HG03135 (cell line): ENCODE results near the gene AP3D1.
"Not testable (repeated sequence)": the region's sequence is repeated elsewhere in the genome, so short reads cannot be mapped to it uniquely, and the experiment has no call there.

Experiments used
- ATAC-seq: cut with Tn5 transposase; IDR thresholded peaks from one replicate; pipeline ENCODE4 v1.9.1; 2021; ENCODE audit warnings: mild to moderate bottlenecking, moderate library complexity; ENCODE audit not compliant: unreplicated experiment

Gene AP3D1

DNA sequence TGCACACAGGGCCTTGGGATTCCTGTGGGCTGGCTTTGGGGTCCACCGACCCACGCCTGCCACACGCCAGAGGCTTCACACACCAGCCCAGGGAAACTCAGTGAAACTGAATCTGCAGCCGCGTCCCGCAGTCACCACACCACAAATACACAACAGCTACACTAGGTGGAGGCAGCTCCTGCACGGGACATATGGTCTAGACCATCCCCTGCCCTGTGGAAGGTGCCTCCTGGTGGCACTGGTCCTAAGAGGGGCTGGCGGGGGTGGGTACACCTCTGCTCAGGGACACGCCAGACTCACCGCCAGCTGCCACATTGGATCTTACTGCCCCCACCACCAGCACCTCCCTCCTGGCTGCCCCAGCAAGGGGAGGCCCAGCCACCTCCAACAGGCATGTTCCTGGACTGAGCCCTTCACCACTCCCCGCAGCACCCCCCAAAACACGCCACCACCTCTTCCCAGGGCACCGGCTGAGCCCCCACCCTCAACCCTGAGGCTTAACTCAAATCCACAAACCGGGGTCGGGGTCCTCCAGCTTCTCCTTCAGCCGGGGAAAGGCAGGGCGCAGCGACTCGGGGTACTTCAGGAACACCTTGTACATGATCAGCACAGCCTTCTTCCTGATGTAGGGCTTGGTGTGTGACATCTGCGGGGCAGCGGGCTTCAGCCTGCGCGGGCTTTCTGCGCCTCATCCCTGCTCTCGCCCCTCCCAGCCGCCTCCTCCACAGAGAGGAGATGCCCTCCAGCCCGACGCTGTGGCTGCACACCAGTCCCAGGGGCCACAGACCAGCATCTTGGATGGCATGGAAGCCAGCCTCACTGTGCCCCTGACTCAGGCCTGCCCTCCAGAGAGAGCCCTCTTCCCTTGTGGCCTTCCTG is 21.2 kb downstream of the AP3D1 start:
- no peak for ATAC-seq

DNA sequence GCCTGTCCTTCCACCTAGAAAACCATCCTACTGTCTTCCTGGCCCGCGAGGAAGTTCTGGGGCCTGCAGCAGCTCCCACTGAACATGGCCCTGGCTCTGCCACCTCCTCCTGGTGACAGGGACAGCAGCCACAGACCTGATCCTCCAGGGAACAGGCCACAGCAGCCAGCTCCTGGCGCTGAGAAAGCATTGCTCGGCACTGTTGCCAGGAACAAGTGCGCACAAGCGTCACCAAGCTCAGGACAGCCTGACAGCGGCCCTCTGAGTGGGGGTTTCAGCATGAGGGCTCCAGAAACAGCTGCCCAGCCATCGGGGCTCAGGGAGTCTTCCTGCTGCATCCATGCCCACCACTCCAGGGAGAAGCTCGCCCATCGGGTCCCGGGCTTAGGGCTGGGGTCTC is 21.9 kb downstream of the AP3D1 start:
- ATAC-seq = no peak

- no peak for ATAC-seq
Measured at GRCh38 chr19:2129022-2129421, 22.3 kb downstream of the AP3D1 start.

- not testable (repeated sequence) for ATAC-seq
Measured at GRCh38 chr19:2128252-2128651, 23.1 kb downstream of the AP3D1 start.

DNA sequence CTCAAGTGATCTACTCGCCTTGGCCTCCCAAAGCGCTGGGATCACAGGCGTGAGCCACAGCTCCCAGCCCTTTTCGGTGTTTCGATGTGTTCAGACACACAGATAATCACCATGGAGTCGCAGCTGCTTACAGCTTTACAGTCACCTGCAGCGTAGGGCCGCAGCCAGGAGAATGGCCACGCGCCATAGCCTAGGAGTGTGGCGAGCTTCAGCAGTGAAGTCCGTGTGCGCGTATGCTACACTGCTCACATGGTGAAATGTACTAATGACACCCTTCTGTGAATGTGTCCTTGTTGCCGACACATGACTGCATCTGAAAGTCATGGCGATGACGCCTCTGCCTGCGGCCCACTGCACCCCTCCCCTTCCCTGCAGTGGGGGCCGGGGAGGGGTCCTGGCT is 23.6 kb downstream of the AP3D1 start:
- ATAC-seq = no peak

DNA sequence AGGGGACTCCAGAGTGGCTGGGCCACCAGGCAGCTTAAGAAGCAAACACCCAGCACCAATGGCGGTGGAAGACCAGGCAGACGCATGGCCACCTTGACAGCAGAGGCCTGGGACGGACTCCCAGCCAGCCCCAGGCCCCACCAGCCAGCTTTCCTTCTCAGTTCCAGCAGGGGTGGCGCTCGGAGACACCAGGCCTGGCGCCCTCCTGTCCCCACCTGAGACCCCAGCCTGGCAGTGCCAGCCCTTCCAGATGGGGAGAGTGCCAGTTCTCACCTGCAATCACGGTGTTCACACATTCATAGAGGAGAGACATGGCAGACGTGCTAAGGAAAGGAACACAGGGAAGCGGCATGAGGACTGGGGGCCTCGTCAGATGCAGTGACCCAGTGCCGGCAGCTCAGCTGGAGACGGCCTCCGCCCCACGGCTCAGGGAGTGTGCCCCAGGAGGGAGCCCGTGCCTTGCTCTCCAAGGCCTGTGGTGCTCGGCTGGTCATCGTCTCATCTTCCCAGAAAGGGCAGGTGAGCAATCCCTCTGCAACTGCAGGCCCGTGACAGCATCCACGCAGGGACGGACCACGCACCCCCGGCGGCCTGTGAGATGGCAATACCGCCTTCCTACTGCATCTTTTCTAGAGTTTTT is 24.4 kb downstream of the AP3D1 start:
- no peak for ATAC-seq

DNA sequence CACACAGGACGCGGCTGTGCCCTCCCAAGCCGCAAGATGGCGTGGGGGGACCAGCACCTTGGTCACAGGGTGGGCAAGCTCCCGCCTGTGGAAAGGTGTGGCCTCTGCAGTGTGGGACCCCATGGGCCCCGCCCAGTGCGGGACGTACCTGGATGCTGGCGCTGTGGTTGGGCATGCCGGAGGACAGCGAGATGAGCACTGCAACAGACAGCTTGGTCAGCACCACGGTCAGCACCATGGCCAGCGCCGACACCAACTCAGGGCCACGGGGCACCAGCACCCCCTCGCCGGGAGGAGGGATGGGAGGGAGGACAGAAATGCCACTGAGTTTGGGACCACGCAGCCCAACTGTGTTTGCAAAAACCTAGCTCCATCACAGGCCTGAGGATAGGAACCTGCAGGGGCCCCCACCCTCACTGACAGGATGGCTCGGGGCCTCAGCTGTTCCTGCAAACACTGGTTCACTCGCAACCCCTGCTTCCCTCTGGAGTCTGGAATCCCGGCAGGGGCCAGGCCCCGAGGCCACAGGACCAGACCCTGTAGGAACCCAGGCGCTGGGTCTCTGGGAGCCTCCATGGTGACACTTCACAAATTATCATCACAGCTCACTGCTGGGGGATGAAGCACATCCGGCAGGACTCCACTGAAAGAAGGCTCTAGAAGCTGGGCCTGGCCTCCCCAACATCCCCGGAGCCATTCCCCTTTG is 27.5 kb downstream of the AP3D1 start:
- no peak for ATAC-seq

- ATAC-seq = no peak
Measured at GRCh38 chr19:2122982-2123381, 28.4 kb downstream of the AP3D1 start.

DNA sequence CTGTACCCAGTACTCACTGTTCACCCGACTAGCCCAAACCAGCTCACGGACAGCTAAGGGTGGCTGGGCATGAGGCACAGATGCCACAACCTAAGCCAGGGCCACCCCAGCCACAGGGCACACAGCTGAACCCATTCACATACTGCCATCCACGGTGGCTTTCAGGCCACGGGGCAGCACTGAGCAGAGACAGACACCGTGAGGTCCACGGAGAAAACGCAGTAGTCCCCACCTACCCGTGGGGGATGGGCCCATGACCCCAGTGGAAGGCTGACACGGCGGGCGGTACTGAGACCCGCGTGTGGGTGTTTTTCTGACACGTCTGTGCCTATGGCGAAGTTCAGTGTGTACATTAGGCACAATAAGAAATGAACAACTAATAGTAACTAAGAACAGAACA is 29.1 kb downstream of the AP3D1 start:
- ATAC-seq = no peak

DNA sequence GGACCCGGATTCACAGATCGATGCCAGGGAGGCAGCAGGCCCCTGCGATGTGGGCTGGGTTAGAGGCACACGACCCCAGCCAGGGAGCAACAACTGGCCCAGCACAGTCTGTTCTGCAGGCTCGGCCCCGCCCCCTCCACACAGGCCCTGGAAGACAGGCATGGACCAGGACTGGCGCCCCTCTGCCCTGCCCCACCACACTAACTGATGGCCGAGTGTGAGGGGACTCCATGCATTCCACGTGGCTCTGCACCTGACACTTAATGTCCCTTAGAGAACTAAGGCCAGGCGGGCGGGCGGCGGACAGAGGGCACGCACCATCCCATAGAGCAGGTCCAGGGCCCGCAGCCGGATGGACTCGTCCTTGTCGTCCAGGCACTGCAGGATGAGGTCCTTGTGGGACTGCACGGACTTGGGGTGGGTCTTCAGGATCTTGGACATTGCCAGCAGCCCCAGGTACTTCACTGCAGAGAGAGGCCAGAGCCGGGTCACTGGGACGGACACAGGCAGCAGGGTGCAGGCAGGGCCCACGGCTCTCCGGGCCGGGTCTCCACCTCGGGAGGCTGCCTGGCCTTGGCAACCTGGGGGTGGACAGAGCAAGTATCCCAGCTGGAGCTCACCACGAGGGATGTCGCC is 29.8 kb downstream of the AP3D1 start:
- no peak for ATAC-seq

DNA sequence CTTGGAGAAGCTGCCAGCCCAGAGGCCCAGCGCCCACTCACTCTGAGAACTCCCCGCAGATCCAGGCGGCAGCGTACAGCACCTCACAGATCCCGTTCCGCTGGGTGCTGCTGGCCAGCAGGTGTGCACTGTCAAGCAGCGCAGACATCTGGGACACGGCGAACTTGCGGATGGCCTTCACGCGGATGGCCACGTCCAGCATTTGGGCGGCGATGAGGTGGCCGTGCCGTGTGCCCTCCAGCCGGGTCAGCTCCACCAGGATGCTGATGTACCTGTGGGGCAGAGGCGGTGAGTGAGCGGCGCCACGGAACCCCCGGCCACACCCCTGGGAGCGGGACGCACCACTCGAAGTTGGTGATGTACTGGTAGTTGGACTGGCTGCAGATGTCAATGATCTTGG is 30.5 kb downstream of the AP3D1 start:
- ATAC-seq = no peak

- ATAC-seq = no peak
Measured at GRCh38 chr19:2119921-2120785, 31.2 kb downstream of the AP3D1 start.

DNA sequence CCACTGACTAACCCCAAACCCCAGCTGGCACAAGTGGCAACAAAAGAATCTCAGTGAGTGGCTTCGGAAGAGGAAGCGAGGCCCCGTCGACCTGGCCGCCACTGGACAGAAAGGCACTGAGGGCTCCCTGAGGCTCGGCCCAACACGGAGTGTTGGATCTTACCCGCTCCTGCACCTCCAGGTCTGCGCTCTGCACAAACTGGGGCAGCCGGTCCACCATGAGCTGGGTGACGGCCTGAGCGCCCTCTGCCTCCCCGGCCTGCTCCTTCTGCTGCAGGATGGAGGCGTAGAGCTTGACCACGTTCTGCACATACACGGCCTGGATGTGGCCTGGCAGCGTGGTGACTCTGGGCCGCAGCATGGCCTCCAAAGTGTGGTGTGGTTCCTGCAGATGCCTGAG is 32.9 kb downstream of the AP3D1 start:
- ATAC-seq = no peak

GRCh38 chr19:2117215-2117960 is 34.0 kb downstream of the AP3D1 start:
- no peak for ATAC-seq

GRCh38 chr19:2116507-2116906 is 34.9 kb downstream of the AP3D1 start:
- no peak for ATAC-seq

DNA sequence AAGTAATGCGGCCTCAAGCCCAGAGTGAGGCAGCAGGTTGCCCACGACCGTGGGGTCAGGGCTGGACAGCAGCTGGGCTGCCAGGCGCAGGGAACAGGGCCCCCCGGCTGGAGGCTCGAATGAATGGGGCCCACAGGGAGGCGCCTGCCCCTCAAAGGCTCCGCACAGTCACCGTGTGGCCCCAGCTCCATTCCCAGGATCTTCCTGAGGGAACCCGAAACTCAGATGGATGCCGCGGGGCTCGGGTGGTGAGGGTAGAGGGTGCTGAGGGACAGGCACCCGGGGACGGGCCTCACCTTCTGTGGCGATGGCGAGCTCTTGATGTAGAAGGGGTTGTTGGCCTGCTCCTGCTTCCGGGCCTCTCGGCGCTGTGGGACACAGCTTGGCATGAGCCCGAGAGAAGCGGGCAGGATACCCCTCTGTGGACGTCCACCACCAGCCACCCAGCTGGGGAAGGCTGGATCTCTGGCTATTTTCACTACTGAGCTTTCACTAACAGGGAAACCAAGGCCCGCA is 35.4 kb downstream of the AP3D1 start:
- no peak for ATAC-seq

GRCh38 chr19:2115324-2115723 is 36.0 kb downstream of the AP3D1 start:
- no peak for ATAC-seq

DNA sequence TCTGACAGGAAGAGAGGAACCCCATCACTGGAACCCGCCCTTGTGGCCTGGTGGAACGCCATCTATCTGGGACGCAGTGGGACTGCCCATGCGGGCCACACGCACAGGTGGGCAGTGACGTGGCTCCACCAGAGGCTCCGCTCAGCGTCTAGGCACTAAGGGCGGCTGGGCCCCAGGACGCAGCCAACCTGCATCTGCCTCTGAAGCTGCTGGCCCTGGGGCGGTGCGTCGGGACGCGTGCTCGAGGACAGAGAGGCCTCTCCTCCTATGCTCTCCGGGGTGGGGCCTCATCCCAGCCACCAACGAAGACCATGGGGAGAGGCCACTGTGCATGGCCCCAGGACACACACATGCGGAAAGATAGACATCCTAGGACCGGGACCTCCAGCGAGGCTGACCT is 36.5 kb downstream of the AP3D1 start:
- ATAC-seq = no peak

DNA sequence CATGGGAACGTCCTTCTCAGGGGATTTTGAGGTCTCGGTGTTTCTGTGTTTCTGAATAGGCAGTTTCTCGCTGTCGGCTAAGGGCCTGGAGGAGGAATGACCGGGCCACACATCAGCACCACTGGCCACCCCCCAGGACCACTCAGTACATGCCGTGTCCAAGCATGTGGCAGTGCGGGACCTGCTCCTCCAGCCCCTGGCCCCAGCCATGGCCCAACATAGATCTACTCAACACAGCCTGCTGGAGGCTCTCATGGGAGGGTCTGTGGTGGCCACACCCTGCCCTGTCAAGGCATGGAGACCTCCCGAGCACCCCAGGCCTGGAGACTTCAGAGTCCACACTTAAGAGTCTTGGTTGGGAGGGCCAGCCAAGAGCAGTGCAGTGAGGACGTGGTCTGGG is 37.1 kb downstream of the AP3D1 start:
- no peak for ATAC-seq
